H1 (cell line): Measurements from ENCODE around the gene SNAI1. TPM values are rescaled to one million over a fixed set of nuclear protein-coding genes. Genes with fewer than 3 reads are reported as not detected.

Experiments used
- CHD1 ChIP-seq: IDR thresholded peaks from 2 replicates; pipeline ENCODE4 v1.6.1; 2012; ENCODE audit warnings: low read depth, low read length, improper control_type of control experiment
- CHD2 ChIP-seq: IDR thresholded peaks from 2 replicates; pipeline ENCODE4 v1.6.1; 2012; ENCODE audit warnings: low read length, improper control_type of control experiment
- CREB1 ChIP-seq: IDR thresholded peaks from 2 replicates; pipeline ENCODE4 v1.6.1; 2012; ENCODE audit warnings: inconsistent platforms
- HDAC6 ChIP-seq: IDR thresholded peaks from one replicate; pipeline ENCODE4 v1.7.1; 2012; ENCODE audit warnings: low read depth, mild to moderate bottlenecking, inconsistent platforms, low read length, moderate library complexity
- JUN ChIP-seq: IDR thresholded peaks from 2 replicates; pipeline ENCODE4 v1.6.1; 2011; ENCODE audit warnings: low read depth, mild to moderate bottlenecking, improper control_type of control experiment, low read length
- POLR2AphosphoS5 ChIP-seq: IDR thresholded peaks from 2 replicates; pipeline ENCODE4 v1.6.1; 2011; ENCODE audit warnings: low read depth, low read length
- TAF1 ChIP-seq: IDR thresholded peaks from 2 replicates; pipeline ENCODE4 v1.6.1; 2011; ENCODE audit warnings: mild to moderate bottlenecking, low read depth, low read length
- polyA plus RNA-seq, 7 experiments: library from polyadenylated mRNA; depleted of rRNA in 3 of 7; stranded (reverse) in 5 of 7; unstranded in 2 of 7; fragments of >200 nt in 5 of 7; fragments of 200-250 nt in 2 of 7; gene quantifications; 1 replicate in 5 of 7; 2 replicates in 1 of 7; 4 replicates in 1 of 7; pipeline versions ENCODE4 v1.2.1 to v1.2.3, GENCODE V29; 2011 to 2013; ENCODE audit warnings: missing spikeins in 2 of 7, mixed read lengths in 2 of 7
- total RNA-seq: library from RNA; stranded (reverse); fragmentation: NEBNext Ultra II Directional; extraction: Animal tissue kit (Norgen Biotek cat#: 25700); gene quantifications from 2 replicates; pipeline ENCODE4 v1.2.1, GENCODE V29; 2021

The SNAI1 gene
- total and polyA plus RNA-seq, 2 of the 8 experiments (the other 6 are each of a cell fraction or from before 2014, with no cell fraction given): 6.5 to 8.0 TPM

- no peak for TF ChIP-seq HDAC6
- TF ChIP-seq JUN: no peak
- no peak for TF ChIP-seq CHD2
- TF ChIP-seq CHD1: no peak
- TF ChIP-seq TAF1: no peak
- no peak for TF ChIP-seq POLR2AphosphoS5
- no peak for TF ChIP-seq CREB1
These were observed 22.7 kb downstream of the SNAI1 start (continued) for GRCh38 chr20:50005471-50005981.
